Osteoblast (primary cell): Measurements from ENCODE around the gene ZDHHC14. TPM values are rescaled to one million over a fixed set of nuclear protein-coding genes. Genes with fewer than 3 reads are reported as not detected.

Experiments used
- DNase-seq: peaks from one replicate; pipeline ENCODE4 v3.0.0; 2011; ENCODE audit warnings: low spot score, mixed read lengths; ENCODE audit not compliant: insufficient read length; ENCODE audit errors: missing footprints
- H2AFZ ChIP-seq: 2 replicates; pipeline ENCODE4 v1.6.0; 2011; ENCODE audit warnings: mild to moderate bottlenecking, low read length
- H3K27ac ChIP-seq: 2 replicates; pipeline ENCODE4 v1.5.1; 2011; ENCODE audit warnings: mild to moderate bottlenecking, low read depth, low read length, moderate library complexity
- H3K27me3 ChIP-seq: 2 replicates; pipeline ENCODE4 v1.6.0; 2012; ENCODE audit warnings: mild to moderate bottlenecking, control low read depth, inconsistent platforms, low read length, moderate library complexity; ENCODE audit not compliant: insufficient read depth
- H3K36me3 ChIP-seq: 2 replicates; pipeline ENCODE4 v1.5.1; 2011; ENCODE audit warnings: mild to moderate bottlenecking, low read length, control low read depth, moderate library complexity; ENCODE audit not compliant: insufficient read depth
- H3K4me1 ChIP-seq: 2 replicates; pipeline ENCODE4 v1.5.1; 2011; ENCODE audit warnings: mild to moderate bottlenecking, low read length, control low read depth, moderate library complexity; ENCODE audit not compliant: insufficient read depth
- H3K4me2 ChIP-seq: 2 replicates; pipeline ENCODE4 v1.6.0; 2011; ENCODE audit warnings: mild to moderate bottlenecking, low read length; ENCODE audit not compliant: insufficient read depth
- H3K4me3 ChIP-seq: fragments of 200-600 bp; sonication (generic); 3 replicates; pipeline ENCODE4 v1.5.1; 2012; ENCODE audit warnings: mild to moderate bottlenecking, low read length, inconsistent platforms; ENCODE audit not compliant: insufficient read depth
- H3K79me2 ChIP-seq: 2 replicates; pipeline ENCODE4 v1.6.0; 2012; ENCODE audit warnings: mild to moderate bottlenecking, low read length, control low read depth, inconsistent platforms; ENCODE audit not compliant: insufficient read depth
- H3K9me3 ChIP-seq: 2 replicates; pipeline ENCODE4 v1.5.1; 2011; ENCODE audit warnings: low read depth, low read length, control low read depth
- H4K20me1 ChIP-seq: 2 replicates; pipeline ENCODE4 v1.6.0; 2012; ENCODE audit warnings: mild to moderate bottlenecking, low read length, control low read depth; ENCODE audit not compliant: insufficient read depth
- total RNA-seq: library from RNA; depleted of rRNA; stranded (reverse); fragments of >200 nt; gene quantifications from 2 replicates; pipeline ENCODE4 v1.2.3, GENCODE V29; 2012
- TF ChIP-seq, protein P1 (sequence below): IDR thresholded peaks from 2 replicates; pipeline ENCODE4 v1.5.1; 2011; ENCODE audit warnings: mild to moderate bottlenecking, low read depth, low read length, moderate library complexity; ENCODE audit errors: extremely low read depth

Gene ZDHHC14
- total RNA-seq, 1 donor = 1.4 TPM

DNA sequence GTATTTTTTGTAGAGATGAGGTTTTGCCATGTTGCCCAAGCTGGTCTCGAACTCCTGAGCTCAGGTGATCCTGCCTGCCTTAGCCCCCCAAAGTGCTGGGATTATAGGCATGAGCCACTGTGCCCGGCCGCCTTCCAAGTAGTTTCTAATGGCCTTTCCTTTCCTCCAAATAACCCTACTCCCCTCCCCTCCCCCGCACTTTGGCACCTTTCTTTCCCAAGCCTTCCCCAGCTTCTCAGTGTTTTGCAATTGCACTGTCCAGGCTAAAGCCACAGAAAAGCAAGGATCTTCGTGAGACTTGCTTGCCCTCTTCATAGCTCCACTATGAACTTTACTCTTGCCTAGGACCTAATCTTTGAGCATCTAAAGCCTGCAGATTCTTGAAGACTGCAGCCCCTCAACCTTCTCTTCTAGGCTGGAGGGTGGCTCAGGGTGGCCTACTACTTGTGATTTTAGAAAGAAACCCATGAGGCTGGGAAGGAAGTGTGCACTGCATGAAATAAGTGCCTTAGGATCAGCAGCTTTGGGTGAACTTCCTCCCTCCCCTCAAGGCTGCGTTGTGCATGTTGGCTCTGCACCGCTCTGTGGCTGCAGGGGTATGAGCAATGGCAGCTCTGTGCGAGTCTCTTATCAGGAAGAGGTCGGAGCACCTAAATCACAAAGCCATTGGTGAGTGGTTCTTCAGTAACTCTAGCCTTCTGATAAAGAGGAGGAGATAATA, 289.6 kb downstream of the ZDHHC14 start:
- Histone ChIP-seq H3K9me3 (no peaks in the 10 kb centered on the region), H2AFZ (no peak overlapping the region), H4K20me1 (no peaks in the 10 kb centered on the region), H3K27ac (no peak overlapping the region), H3K4me1 (peaks cover 21% of the 10 kb centered on the region), H3K4me3 (no peak overlapping the region), H3K79me2 (no peaks in the 10 kb centered on the region), H3K36me3 (no peaks in the 10 kb centered on the region), H3K27me3 (no peaks in the 10 kb centered on the region), H3K4me2 (no peak overlapping the region)
- DNase-seq = no peak
- TF ChIP-seq, protein P1, sequence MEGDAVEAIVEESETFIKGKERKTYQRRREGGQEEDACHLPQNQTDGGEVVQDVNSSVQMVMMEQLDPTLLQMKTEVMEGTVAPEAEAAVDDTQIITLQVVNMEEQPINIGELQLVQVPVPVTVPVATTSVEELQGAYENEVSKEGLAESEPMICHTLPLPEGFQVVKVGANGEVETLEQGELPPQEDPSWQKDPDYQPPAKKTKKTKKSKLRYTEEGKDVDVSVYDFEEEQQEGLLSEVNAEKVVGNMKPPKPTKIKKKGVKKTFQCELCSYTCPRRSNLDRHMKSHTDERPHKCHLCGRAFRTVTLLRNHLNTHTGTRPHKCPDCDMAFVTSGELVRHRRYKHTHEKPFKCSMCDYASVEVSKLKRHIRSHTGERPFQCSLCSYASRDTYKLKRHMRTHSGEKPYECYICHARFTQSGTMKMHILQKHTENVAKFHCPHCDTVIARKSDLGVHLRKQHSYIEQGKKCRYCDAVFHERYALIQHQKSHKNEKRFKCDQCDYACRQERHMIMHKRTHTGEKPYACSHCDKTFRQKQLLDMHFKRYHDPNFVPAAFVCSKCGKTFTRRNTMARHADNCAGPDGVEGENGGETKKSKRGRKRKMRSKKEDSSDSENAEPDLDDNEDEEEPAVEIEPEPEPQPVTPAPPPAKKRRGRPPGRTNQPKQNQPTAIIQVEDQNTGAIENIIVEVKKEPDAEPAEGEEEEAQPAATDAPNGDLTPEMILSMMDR = no peak

DNA sequence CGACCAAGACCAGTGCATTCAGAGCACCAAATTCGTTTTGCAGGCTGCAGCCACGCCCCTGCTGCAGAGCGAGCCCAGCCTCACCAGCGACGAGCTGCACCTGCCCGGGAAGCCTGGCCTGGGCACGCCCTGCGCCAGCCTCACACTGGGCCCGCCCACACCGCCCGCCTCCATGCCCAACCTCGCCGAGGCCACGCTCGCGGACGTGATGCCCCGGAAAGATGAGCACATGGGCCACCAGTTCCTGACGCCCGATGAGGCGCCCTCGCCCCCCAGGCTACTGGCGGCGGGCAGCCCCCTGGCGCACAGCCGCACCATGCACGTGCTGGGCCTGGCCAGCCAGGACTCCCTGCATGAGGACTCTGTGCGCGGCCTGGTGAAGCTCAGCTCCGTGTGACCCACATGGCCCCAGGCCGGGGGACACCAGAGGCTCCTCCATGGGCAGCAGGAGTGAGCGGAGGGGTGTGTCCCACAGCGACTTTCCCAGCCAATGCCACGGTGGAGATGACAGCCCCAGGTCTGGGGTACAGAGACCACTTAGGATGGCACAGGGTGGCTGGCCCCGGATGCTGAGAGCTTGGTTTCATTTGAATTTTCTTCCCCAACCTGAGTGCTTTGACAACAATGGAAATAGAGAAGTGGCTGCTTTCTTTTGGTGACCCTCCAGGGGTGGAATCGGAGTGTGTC, 291.9 kb downstream of the ZDHHC14 start:
- peaks cover 11% of the 10 kb centered on the region for H3K4me1 ChIP-seq
- no peak overlapping the region for H3K4me3 ChIP-seq
- DNase-seq = no peak
- no peaks in the 10 kb centered on the region for H4K20me1 ChIP-seq
- H3K27me3 ChIP-seq = no peaks in the 10 kb centered on the region
- no peaks in the 10 kb centered on the region for H3K79me2 ChIP-seq
- no peaks in the 10 kb centered on the region for H3K36me3 ChIP-seq
- no peaks in the 10 kb centered on the region for H3K9me3 ChIP-seq
- TF ChIP-seq, protein P1 = no peak
- H3K27ac ChIP-seq = no peak overlapping the region
- H3K4me2 ChIP-seq = no peak overlapping the region
- no peak overlapping the region for H2AFZ ChIP-seq

DNA sequence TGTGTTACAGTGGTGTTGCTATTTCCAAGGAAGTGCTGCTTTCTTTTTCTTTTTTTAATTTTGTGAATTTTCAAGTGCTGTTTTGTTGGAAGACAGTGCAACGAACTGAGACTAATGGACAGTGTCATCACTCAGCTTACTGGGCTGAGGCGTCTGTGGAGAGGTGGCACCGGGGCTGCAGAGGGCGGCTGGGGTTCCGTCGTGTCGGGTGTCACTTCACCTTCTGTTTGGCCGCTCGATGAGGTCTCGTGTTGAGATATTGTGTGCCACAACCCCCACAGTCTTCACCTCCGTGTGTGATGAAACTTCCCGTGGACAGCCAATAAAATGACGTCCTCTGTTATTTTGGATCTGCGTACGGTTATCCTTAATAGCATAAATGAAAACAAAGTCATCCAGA, 292.6 kb downstream of the ZDHHC14 start:
- no peak for DNase-seq
- Histone ChIP-seq H3K4me2 (no peak overlapping the region), H3K79me2 (no peaks in the 10 kb centered on the region), H4K20me1 (no peaks in the 10 kb centered on the region), H3K27ac (no peak overlapping the region), H2AFZ (no peak overlapping the region), H3K36me3 (no peaks in the 10 kb centered on the region), H3K4me1 (peaks cover 10% of the 10 kb centered on the region), H3K27me3 (no peaks in the 10 kb centered on the region), H3K9me3 (no peaks in the 10 kb centered on the region), H3K4me3 (no peak overlapping the region)
- TF ChIP-seq, protein P1 = no peak

DNA sequence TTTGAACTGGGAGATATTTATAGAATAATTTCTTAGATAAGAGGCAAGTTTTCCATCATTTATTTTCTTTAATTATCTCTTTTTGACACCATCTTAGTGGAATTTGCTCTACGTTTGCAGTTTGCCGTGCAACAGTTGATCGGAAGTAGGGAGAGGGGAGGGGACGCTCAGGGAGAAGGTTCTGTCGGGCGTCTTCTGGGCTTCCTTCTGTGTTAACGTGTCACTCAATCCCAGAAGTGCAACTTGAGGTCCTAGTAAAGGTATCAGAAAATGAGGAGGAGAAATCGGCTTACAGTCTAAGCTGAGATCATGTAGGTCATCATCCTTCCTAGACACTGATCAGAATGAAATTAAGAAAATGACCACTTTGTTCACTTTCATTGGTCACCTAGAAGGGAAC, 293.1 kb downstream of the ZDHHC14 start:
- H3K79me2 ChIP-seq = no peaks in the 10 kb centered on the region
- DNase-seq = peak; percentile 72
- no peak overlapping the region for H2AFZ ChIP-seq
- no peaks in the 10 kb centered on the region for H3K9me3 ChIP-seq
- no peak overlapping the region for H3K4me2 ChIP-seq
- peaks cover 2% of the 10 kb centered on the region for H3K27me3 ChIP-seq
- H3K36me3 ChIP-seq = no peaks in the 10 kb centered on the region
- no peaks in the 10 kb centered on the region for H4K20me1 ChIP-seq
- peaks cover 10% of the 10 kb centered on the region for H3K4me1 ChIP-seq
- H3K4me3 ChIP-seq = no peak overlapping the region
- TF ChIP-seq, protein P1 = no peak
- H3K27ac ChIP-seq = no peak overlapping the region
